PC-9 (cell line): ENCODE measurements around the gene DNMT3A.

Experiments
- EZH2 ChIP-seq: fragments of 200-600 bp; sonication (generic); IDR thresholded peaks from 2 replicates; pipeline ENCODE4 v1.8.0; 2017; ENCODE audit warnings: antibody characterized with exemption, low read depth
- TF ChIP-seq, protein P1 (sequence below): fragments of 200-600 bp; sonication (generic); conservative IDR thresholded peaks from 2 replicates; pipeline ENCODE4 v1.6.1; 2017; ENCODE audit warnings: mixed run types, antibody characterized with exemption, mild to moderate bottlenecking, moderate library complexity

- TF ChIP-seq, protein P1, sequence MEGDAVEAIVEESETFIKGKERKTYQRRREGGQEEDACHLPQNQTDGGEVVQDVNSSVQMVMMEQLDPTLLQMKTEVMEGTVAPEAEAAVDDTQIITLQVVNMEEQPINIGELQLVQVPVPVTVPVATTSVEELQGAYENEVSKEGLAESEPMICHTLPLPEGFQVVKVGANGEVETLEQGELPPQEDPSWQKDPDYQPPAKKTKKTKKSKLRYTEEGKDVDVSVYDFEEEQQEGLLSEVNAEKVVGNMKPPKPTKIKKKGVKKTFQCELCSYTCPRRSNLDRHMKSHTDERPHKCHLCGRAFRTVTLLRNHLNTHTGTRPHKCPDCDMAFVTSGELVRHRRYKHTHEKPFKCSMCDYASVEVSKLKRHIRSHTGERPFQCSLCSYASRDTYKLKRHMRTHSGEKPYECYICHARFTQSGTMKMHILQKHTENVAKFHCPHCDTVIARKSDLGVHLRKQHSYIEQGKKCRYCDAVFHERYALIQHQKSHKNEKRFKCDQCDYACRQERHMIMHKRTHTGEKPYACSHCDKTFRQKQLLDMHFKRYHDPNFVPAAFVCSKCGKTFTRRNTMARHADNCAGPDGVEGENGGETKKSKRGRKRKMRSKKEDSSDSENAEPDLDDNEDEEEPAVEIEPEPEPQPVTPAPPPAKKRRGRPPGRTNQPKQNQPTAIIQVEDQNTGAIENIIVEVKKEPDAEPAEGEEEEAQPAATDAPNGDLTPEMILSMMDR: no peak
- no peak for TF ChIP-seq EZH2
Observed at GRCh38 chr2:25368660-25369059, 26.9 kb upstream of the DNMT3A start.
